Measurements from ENCODE around the gene MDM2. TPM values are rescaled to one million over a fixed set of nuclear protein-coding genes. Genes with fewer than 3 reads are reported as not detected.
A peak's percentile ranks its signal among the peaks of the same experiment; 100 is the strongest.

Gene MDM2
- total and polyA plus RNA-seq, 2 of the 8 experiments (the other 6 are each of a cell fraction or from before 2014, with no cell fraction given): 15.1 to 115 TPM

- Histone ChIP-seq H2BK120ac (replicated peaks; ENCODE audit: low read depth, low read length) (no peak overlapping the region), H4K5ac (ENCODE audit: insufficient read length, low read depth, low read length) (no peak overlapping the region), H3K4me2 (ENCODE audit: insufficient read depth in 1 of 2, low read depth in 2 of 2, low read length in 2 of 2) (no peak overlapping the region), H3K79me1 (ENCODE audit: low read depth, low read length) (no peaks in the 10 kb centered on the region), H2BK5ac (ENCODE audit: low read depth, low read length) (no peak overlapping the region), H3K23ac (ENCODE audit: insufficient read length) (no peak overlapping the region), H3K27me3 (replicated peaks in 1 of 4; ENCODE audit: control insufficient read depth in 3 of 4, extremely low read depth in 1 of 4, insufficient read depth in 3 of 4, low read length in 3 of 4) (no peaks in the 10 kb centered on the region), H4K8ac (ENCODE audit: extremely low read depth, insufficient read depth, low read length) (peak overlapping the region; percentile 62; the same call in 1 of the 2 replicates), H2AK5ac (ENCODE audit: low read depth, low read length) (no peak overlapping the region), H4K20me1 (replicated peaks in 1 of 2; ENCODE audit: control insufficient read depth in 1 of 2, insufficient read depth in 2 of 2, low read length in 2 of 2) (peaks cover 0 to 2% of the 10 kb centered on the region in 2 experiments), H3K56ac (replicated peaks; ENCODE audit: insufficient read length, low read depth, low read length) (no peak overlapping the region), H3K18ac (ENCODE audit: extremely low read depth, low read length) (no peak overlapping the region), H3K4me1 (replicated peaks in 1 of 4; ENCODE audit: control insufficient read depth in 3 of 4, insufficient read depth in 4 of 4, low read length in 3 of 4) (no peaks in the 10 kb centered on the region), H2BK15ac (ENCODE audit: low read length) (no peak overlapping the region), H3K27ac (ENCODE audit: low read depth, low read length) (no peak overlapping the region), H2AFZ (ENCODE audit: low read length) (no peak overlapping the region), H3K14ac (ENCODE audit: insufficient read length) (no peak overlapping the region), H3K9me3 (ENCODE audit: insufficient read depth in 2 of 2, low read depth in 1 of 2, low read length in 1 of 2) (no peaks in the 10 kb centered on the region), H4K91ac (replicated peaks; ENCODE audit: insufficient read length, low read length) (no peak overlapping the region), H3K79me2 (ENCODE audit: control insufficient read depth in 1 of 2, insufficient read depth in 2 of 2, low read length in 2 of 2) (no peaks in the 10 kb centered on the region), H3K36me3 (ENCODE audit: control insufficient read depth in 2 of 4, insufficient read depth in 4 of 4, low read length in 3 of 4) (peaks cover 0 to 18% (median under 1%) of the 10 kb centered on the region in 4 experiments; a peak in 3 of 8 replicates), H3K4me3 (ENCODE audit: extremely low read depth in 1 of 4, insufficient read depth in 2 of 4, low read depth in 3 of 4, low read length in 4 of 4) (no peak overlapping the region), H2BK12ac (ENCODE audit: low read depth, low read length) (no peak overlapping the region), H3K23me2 (ENCODE audit: low read depth, low read length) (no peaks in the 10 kb centered on the region), H3K4ac (replicated peaks; ENCODE audit: insufficient read length, low read depth, low read length) (no peak overlapping the region), H2BK20ac (ENCODE audit: low read length) (no peak overlapping the region), H3K9ac (replicated peaks in 1 of 4; ENCODE audit: extremely low read depth in 1 of 4, low read depth in 3 of 4, low read length in 3 of 4) (no peak overlapping the region)
- 89% methylated on average over 8 of the region's 8 CpGs; no CpG with 5 or more reads in 1 of the 2 experiments for WGBS, 2 experiments (ENCODE audit: extremely low coverage in 1 of 2, insufficient coverage in 1 of 2, insufficient read length in 1 of 2, insufficient replicate concordance in 2 of 2, low coverage in 1 of 2, low lambda C conversion rate in 2 of 2, missing lambda C conversion rate in 1 of 2)
- ChIA-PET POLR2A (ENCODE audit: partially characterized antibody) (interaction anchor here (0.8 to 1.9 kb wide), 3 partner anchors 9 to 25 kb away, joined by 3 to 6 read pairs (median 3); no protein-coding TSS in a partner anchor), CTCF (ENCODE audit: partially characterized antibody) (interaction anchor here (0.5 kb wide), 1 partner anchor 78 kb away, joined by 3 read pairs; no protein-coding TSS in a partner anchor)
- FAIRE-seq: no peak
- no peak for DNase-seq (ENCODE audit: low read depth in 1 of 2, low spot score in 2 of 2)
- TF ChIP-seq POLR2AphosphoS5 (IDR thresholded peaks at IDR 0.05; ENCODE audit: low read depth, low read length) (no peak), CBX8 (IDR thresholded peaks at IDR 0.05; ENCODE audit: borderline replicate concordance, low read depth, low read length) (no peak), RNF2 (IDR thresholded peaks at IDR 0.05; ENCODE audit: borderline replicate concordance, low read depth, low read length, missing control alignments, poor library complexity, severe bottlenecking) (no peak), JUND (IDR thresholded peaks at IDR 0.05; ENCODE audit: low read length) (no peak), POLR2A (IDR thresholded peaks at IDR 0.05; ENCODE audit: control extremely low read depth in 1 of 2, low read depth in 2 of 2, low read length in 2 of 2) (no peak), CHD2 (IDR thresholded peaks at IDR 0.05; ENCODE audit: low read length) (no peak), SIN3A (conservative IDR thresholded peaks at IDR 0.05 in 1 of 2, IDR thresholded peaks at IDR 0.05 in 1 of 2; ENCODE audit: low read depth in 1 of 2, low read length in 2 of 2) (no peak), EGR1 (IDR thresholded peaks at IDR 0.05; ENCODE audit: borderline replicate concordance, low read depth, low read length) (no peak), TAF1 (IDR thresholded peaks at IDR 0.05; ENCODE audit: low read depth, low read length) (no peak), BRCA1 (IDR thresholded peaks at IDR 0.05; ENCODE audit: low read depth, low read length) (no peak), ATF3 (IDR thresholded peaks at IDR 0.05; ENCODE audit: insufficient read depth, low read depth, low read length) (no peak), TCF12 (IDR thresholded peaks at IDR 0.05; ENCODE audit: low read depth, low read length) (no peak), TEAD4 (IDR thresholded peaks at IDR 0.05; ENCODE audit: low read depth, low read length) (no peak)
These were observed 45.9 kb upstream of the MDM2 start for GRCh38 chr12:68761901-68762630.

Data from H1 (cell line).